GM19455 (cell line): ENCODE results near the gene EMID1.

Experiments used
- ATAC-seq: cut with Tn5 transposase; IDR thresholded peaks from one replicate; pipeline ENCODE4 v1.9.1; 2021; ENCODE audit not compliant: unreplicated experiment

EMID1 gene

GRCh38 chr22:29288837-29289236, 83.1 kb downstream of the EMID1 start:
- no peak for ATAC-seq

GRCh38 chr22:29290061-29290460, 84.4 kb downstream of the EMID1 start:
- ATAC-seq: no peak

- no peak for ATAC-seq
These were observed 85.5 kb downstream of the EMID1 start for GRCh38 chr22:29291215-29291614.

GRCh38 chr22:29292379-29292778, 86.7 kb downstream of the EMID1 start:
- ATAC-seq: no peak

GRCh38 chr22:29298641-29299040, 92.9 kb downstream of the EMID1 start:
- ATAC-seq: no peak

- no peak for ATAC-seq
These were observed 93.6 kb downstream of the EMID1 start for GRCh38 chr22:29299136-29299900.

- no peak for ATAC-seq
These were observed 94.7 kb downstream of the EMID1 start for GRCh38 chr22:29300467-29300806.

GRCh38 chr22:29300807-29301601, 95.3 kb downstream of the EMID1 start:
- no peak for ATAC-seq

GRCh38 chr22:29301716-29302401, 96.2 kb downstream of the EMID1 start:
- no peak for ATAC-seq

GRCh38 chr22:29302402-29302680, 96.6 kb downstream of the EMID1 start:
- ATAC-seq: no peak

- no peak for ATAC-seq
These were observed 97.2 kb downstream of the EMID1 start for GRCh38 chr22:29302681-29303465.

GRCh38 chr22:29305836-29306174, 100.1 kb downstream of the EMID1 start:
- ATAC-seq: no peak

- no peak for ATAC-seq
These were observed 100.6 kb downstream of the EMID1 start, which contains the start of gene GAS2L1 for GRCh38 chr22:29306175-29306834. Gene GAS2L1 (plus strand): TSS chr22:29306650. CDS start chr22:29308106, 1,456 bp downstream.

- ATAC-seq: no peak
These were observed 101.3 kb downstream of the EMID1 start for GRCh38 chr22:29306835-29307595.

GRCh38 chr22:29307596-29308147, 102.0 kb downstream of the EMID1 start:
- no peak for ATAC-seq

- no peak for ATAC-seq
These were observed 102.6 kb downstream of the EMID1 start for GRCh38 chr22:29308148-29308790.

- ATAC-seq: no peak
These were observed 103.1 kb downstream of the EMID1 start for GRCh38 chr22:29308791-29309262.
